GM13977 (cell line): ENCODE results near the gene MESD.

ENCODE experiments used
- DNase-seq: peaks from one replicate; pipeline ENCODE4 v3.0.0; 2012; ENCODE audit warnings: low spot score
- CTCF ChIP-seq: IDR thresholded peaks from 2 replicates; pipeline ENCODE4 v1.5.1; 2012; ENCODE audit warnings: mild to moderate bottlenecking, control low read depth; ENCODE audit not compliant: insufficient read depth; ENCODE audit errors: extremely low read depth, missing control alignments
- in situ Hi-C: fragments of 300-500 bp; cut with MboI; formaldehyde crosslinking; loops from one replicate; pipeline ENCODE4 v1.12.0; 2022; ENCODE audit warnings: low sequenced_read_pairs, low pct_unique_long_range_greater_than_20kb, mixed read lengths, inconsistent platforms; ENCODE audit not compliant: unreplicated experiment

MESD gene

GRCh38 chr15:80971143-80971542 lies 18.5 kb downstream of the MESD start:
- DNase-seq: no peak
- in situ Hi-C loops: loop anchor here (10.0 kb wide), 1 partner anchor 516 kb away; no protein-coding TSS in a partner anchor
- no peak for TF ChIP-seq CTCF

- DNase-seq: no peak
- in situ Hi-C loops: loop anchor here (10.0 kb wide), 1 partner anchor 516 kb away; no protein-coding TSS in a partner anchor
- no peak for TF ChIP-seq CTCF
Observed at GRCh38 chr15:80970658-80971057, 19.0 kb downstream of the MESD start.

GRCh38 chr15:80970018-80970657 lies 19.5 kb downstream of the MESD start:
- TF ChIP-seq CTCF: peak; percentile 79
- in situ Hi-C loops: loop anchor here (10.0 kb wide), 1 partner anchor 515 kb away; no protein-coding TSS in a partner anchor
- DNase-seq: peak; percentile 57

GRCh38 chr15:80969316-80969715 lies 20.3 kb downstream of the MESD start:
- DNase-seq: no peak
- in situ Hi-C loops: no loop called here
- no peak for TF ChIP-seq CTCF

GRCh38 chr15:80967991-80968510 lies 21.6 kb downstream of the MESD start:
- no peak for TF ChIP-seq CTCF
- in situ Hi-C loops: no loop called here
- no peak for DNase-seq

- no peak for DNase-seq
- no peak for TF ChIP-seq CTCF
- in situ Hi-C loops: no loop called here
Observed at GRCh38 chr15:80967451-80967850, 22.2 kb downstream of the MESD start.
